Testis (tissue), 3 donors: ENCODE results near the gene CDH5. TPM values are rescaled to one million over a fixed set of nuclear protein-coding genes. Genes with fewer than 3 reads are reported as not detected.

ENCODE experiments used
- DNase-seq: peaks from one replicate; pipeline ENCODE4 v3.0.0-alpha.2; 2019
- H3K27ac ChIP-seq, 2 donors: fragments of 200-600 bp; sonication (generic); one replicate each; pipeline ENCODE4 v1.5.1; 2019
- H3K27me3 ChIP-seq: fragments of 200-600 bp; sonication (generic); one replicate; pipeline ENCODE4 v1.5.1; 2019
- H3K36me3 ChIP-seq: fragments of 200-600 bp; sonication (generic); one replicate; pipeline ENCODE4 v1.5.1; 2017; ENCODE audit warnings: low read depth; ENCODE audit errors: missing control alignments
- H3K4me1 ChIP-seq: fragments of 200-600 bp; sonication (generic); one replicate; pipeline ENCODE4 v1.5.1; 2019
- H3K4me3 ChIP-seq, 2 donors: fragments of 200-600 bp; sonication (generic); one replicate each; pipeline ENCODE4 v1.5.1; 2017 to 2019
- H3K9me3 ChIP-seq: fragments of 200-600 bp; sonication (generic); one replicate; pipeline ENCODE4 v1.5.1; 2017
- CTCF ChIP-seq, 3 experiments: fragments of 450-650 bp in 2 of 3; fragments of 200-600 bp in 1 of 3; sonication (generic) in 1 of 3; IDR thresholded peaks; one replicate each; pipeline ENCODE4 v1.5.1; 2016 to 2019; ENCODE audit warnings: antibody characterized with exemption in 3 of 3, mild to moderate bottlenecking in 2 of 3, moderate library complexity in 1 of 3
- POLR2A ChIP-seq: fragments of 450-650 bp; IDR thresholded peaks from one replicate; pipeline ENCODE4 v1.6.1; 2017; ENCODE audit warnings: antibody characterized with exemption, mild to moderate bottlenecking, moderate library complexity
- WGBS, 2 donors: methylation state at CpG; one replicate each; pipeline ENCODE4 v1.1.5; 2018; 5-methylcytosine and 5-hydroxymethylcytosine counted together
- intact Hi-C: fragments of 100-400 bp; cut with DNase I; formaldehyde crosslinking; loops from one replicate; pipeline ENCODE4 v1.15.1; 2023; ENCODE audit warnings: low total_unique reads
- polyA plus RNA-seq: library from polyadenylated mRNA; stranded (reverse); fragments of 350-450 nt; fragmentation: Illumina TruSeq; extraction: RNeasy Lipid Tissue Mini Kit (QIAGEN cat#74804); gene quantifications from one replicate; pipeline ENCODE4 v1.2.3, GENCODE V29; 2014; ENCODE audit warnings: low read depth, low replicate concordance; ENCODE audit not compliant: insufficient read depth
- total RNA-seq, 2 donors: library from RNA; depleted of rRNA; stranded (reverse); fragments of >200 nt; gene quantifications; one replicate each; pipeline ENCODE4 v1.2.3, GENCODE V29; 2016

CDH5 gene
- total and polyA plus RNA-seq, 3 donors from 2014 or later: 22.1 to 40.6 (median 23.8) TPM

GRCh38 chr16:66354034-66354909 is 12.2 kb upstream of the CDH5 start:
- Histone ChIP-seq H3K4me1 (no peaks in the 10 kb centered on the region), H3K4me3 (no peak overlapping the region), H3K27me3 (no peaks in the 10 kb centered on the region), H3K36me3 (no peaks in the 10 kb centered on the region), H3K27ac (no peak overlapping the region), H3K9me3 (no peaks in the 10 kb centered on the region)
- intact Hi-C loops: no loop called here
- TF ChIP-seq POLR2A (no peak), CTCF (IDR thresholded peaks at IDR 0.05) (no peak)
- WGBS, 2 donors: 47 to 67% methylated on average over 9 to 11 of the region's 11 CpGs
- no peak for DNase-seq

- no peak overlapping the region for H3K4me3 ChIP-seq
- DNase-seq: no peak
- no peaks in the 10 kb centered on the region for H3K4me1 ChIP-seq
- 74 to 85% methylated on average over 8 of the region's 8 CpGs for WGBS, 2 donors
- no peaks in the 10 kb centered on the region for H3K36me3 ChIP-seq
- H3K27ac ChIP-seq: no peak overlapping the region
- no peaks in the 10 kb centered on the region for H3K27me3 ChIP-seq
- H3K9me3 ChIP-seq: no peaks in the 10 kb centered on the region
- no peak for TF ChIP-seq POLR2A
- no peak for TF ChIP-seq CTCF (IDR thresholded peaks at IDR 0.05)
- intact Hi-C loops: no loop called here
Measured at GRCh38 chr16:66355526-66355925, 11.0 kb upstream of the CDH5 start.

GRCh38 chr16:66357523-66357928 is 9.0 kb upstream of the CDH5 start:
- WGBS, 2 donors: 15 to 16% methylated on average over 5 of the region's 5 CpGs
- DNase-seq: peak; percentile 76
- no peaks in the 10 kb centered on the region for H3K4me1 ChIP-seq
- TF ChIP-seq CTCF (IDR thresholded peaks at IDR 0.05): peak; percentile 52 to 82 (median 73)
- no peak for TF ChIP-seq POLR2A
- intact Hi-C loops: no loop called here
- H3K4me3 ChIP-seq: no peak overlapping the region
- H3K27me3 ChIP-seq: no peaks in the 10 kb centered on the region
- H3K27ac ChIP-seq: no peak overlapping the region
- no peaks in the 10 kb centered on the region for H3K36me3 ChIP-seq
- H3K9me3 ChIP-seq: no peaks in the 10 kb centered on the region

GRCh38 chr16:66358231-66358630 is 8.3 kb upstream of the CDH5 start:
- intact Hi-C loops: no loop called here
- Histone ChIP-seq H3K27me3 (no peaks in the 10 kb centered on the region), H3K4me3 (no peak overlapping the region), H3K36me3 (no peaks in the 10 kb centered on the region), H3K9me3 (no peaks in the 10 kb centered on the region), H3K27ac (no peak overlapping the region), H3K4me1 (no peaks in the 10 kb centered on the region)
- TF ChIP-seq POLR2A: no peak
- TF ChIP-seq CTCF (IDR thresholded peaks at IDR 0.05): no peak
- DNase-seq: no peak
- 83% methylated on average over 1 of the region's 1 CpG; no CpG with 5 or more reads in 1 of the 2 donors for WGBS, 2 donors

- peaks cover 2% of the 10 kb centered on the region for H3K4me1 ChIP-seq
- intact Hi-C loops: no loop called here
Measured at GRCh38 chr16:66359012-66359411, 7.5 kb upstream of the CDH5 start.

More at GRCh38 chr16:66359012-66359411, 7.5 kb upstream of the CDH5 start:
- H3K27me3 ChIP-seq: no peaks in the 10 kb centered on the region
- no peak overlapping the region for H3K27ac ChIP-seq
- H3K36me3 ChIP-seq: no peaks in the 10 kb centered on the region
- 81 to 88% methylated on average over 10 of the region's 10 CpGs for WGBS, 2 donors
- TF ChIP-seq CTCF (IDR thresholded peaks at IDR 0.05) (no peak), POLR2A (no peak)
- no peak for DNase-seq
- no peaks in the 10 kb centered on the region for H3K9me3 ChIP-seq
- no peak overlapping the region for H3K4me3 ChIP-seq
